HEK293T (cell line): ENCODE data around the gene ERBB4.

ENCODE experiments used
- CTCF ChIA-PET: fragments of 350-600 bp; formaldehyde crosslinking; extraction: SDS; loops from one replicate; lab custom pipeline; 2021; ENCODE audit warnings: antibody characterized with exemption, inconsistent platforms; lab: Yijun Ruan, JAX
- POLR2A ChIA-PET: fragments of 350-600 bp; formaldehyde crosslinking; extraction: SDS; loops from one replicate; lab custom pipeline; 2020; ENCODE audit warnings: antibody characterized with exemption, inconsistent platforms; lab: Yijun Ruan, JAX
- DNase-seq: peaks from one replicate; pipeline ENCODE4 v3.0.0; 2012; ENCODE audit warnings: mixed read lengths; ENCODE audit errors: extremely low spot score
- ARNT ChIP-seq: fragments of 450-650 bp; IDR thresholded peaks from 2 replicates; pipeline ENCODE4 v1.6.1; 2017; ENCODE audit warnings: mild to moderate bottlenecking
- BHLHE40 ChIP-seq: fragments of 450-650 bp; IDR thresholded peaks from 2 replicates; pipeline ENCODE4 v1.6.1; 2016; ENCODE audit warnings: mild to moderate bottlenecking, moderate library complexity, borderline replicate concordance
- CTBP1 ChIP-seq: fragments of 450-650 bp; IDR thresholded peaks from 2 replicates; pipeline ENCODE4 v1.6.1; 2016; ENCODE audit warnings: borderline replicate concordance
- ELF4 ChIP-seq: fragments of 450-650 bp; IDR thresholded peaks from 2 replicates; pipeline ENCODE4 v1.6.1; 2017; ENCODE audit warnings: antibody characterized with exemption
- FOXA1 ChIP-seq: fragments of 450-650 bp; IDR thresholded peaks from 2 replicates; pipeline ENCODE4 v1.6.1; 2016; ENCODE audit warnings: mild to moderate bottlenecking
- FOXK2 ChIP-seq: fragments of 450-650 bp; IDR thresholded peaks from 2 replicates; pipeline ENCODE4 v1.6.1; 2016; ENCODE audit warnings: mild to moderate bottlenecking
- FOXM1 ChIP-seq: fragments of 450-650 bp; IDR thresholded peaks from 2 replicates; pipeline ENCODE4 v1.6.1; 2017; ENCODE audit warnings: mild to moderate bottlenecking, borderline replicate concordance
- HDGF ChIP-seq: fragments of 450-650 bp; IDR thresholded peaks from 2 replicates; pipeline ENCODE4 v1.6.1; 2017; ENCODE audit warnings: antibody characterized with exemption, borderline replicate concordance
- L3MBTL2 ChIP-seq: fragments of 450-650 bp; conservative IDR thresholded peaks from 2 replicates; pipeline ENCODE4 v1.6.1; 2016; ENCODE audit warnings: mild to moderate bottlenecking
- LEF1 ChIP-seq: fragments of 450-650 bp; IDR thresholded peaks from 2 replicates; pipeline ENCODE4 v1.6.1; 2017; ENCODE audit warnings: mild to moderate bottlenecking, borderline replicate concordance
- NFRKB ChIP-seq: fragments of 450-650 bp; IDR thresholded peaks from 2 replicates; pipeline ENCODE4 v1.6.1; 2016; ENCODE audit warnings: mild to moderate bottlenecking, moderate library complexity
- SP1 ChIP-seq: fragments of 450-650 bp; IDR thresholded peaks from 2 replicates; pipeline ENCODE4 v1.6.1; 2017
- SUZ12 ChIP-seq: fragments of 450-650 bp; IDR thresholded peaks from 2 replicates; pipeline ENCODE4 v1.6.1; 2016; ENCODE audit warnings: mild to moderate bottlenecking
- TARDBP ChIP-seq: fragments of 450-650 bp; IDR thresholded peaks from 2 replicates; pipeline ENCODE4 v1.6.1; 2016
- ZNF384 ChIP-seq: fragments of 450-650 bp; IDR thresholded peaks from 2 replicates; pipeline ENCODE4 v1.6.1; 2016
- TF ChIP-seq, protein P1 (sequence below): fragments of 450-650 bp; IDR thresholded peaks from 2 replicates; pipeline ENCODE4 v1.6.1; 2016

The ERBB4 gene

GRCh38 chr2:212030709-212031108 is 507.9 kb downstream of the ERBB4 start:
- DNase-seq = no peak
- CTCF ChIA-PET = no interaction called here
- TF ChIP-seq HDGF (no peak), FOXM1 (no peak), SUZ12 (no peak), CTBP1 (no peak), FOXA1 (no peak), BHLHE40 (no peak), ARNT (no peak), NFRKB (no peak), ELF4 (no peak), SP1 (no peak), L3MBTL2 (no peak), LEF1 (no peak), TARDBP (no peak)
- TF ChIP-seq, protein P1, sequence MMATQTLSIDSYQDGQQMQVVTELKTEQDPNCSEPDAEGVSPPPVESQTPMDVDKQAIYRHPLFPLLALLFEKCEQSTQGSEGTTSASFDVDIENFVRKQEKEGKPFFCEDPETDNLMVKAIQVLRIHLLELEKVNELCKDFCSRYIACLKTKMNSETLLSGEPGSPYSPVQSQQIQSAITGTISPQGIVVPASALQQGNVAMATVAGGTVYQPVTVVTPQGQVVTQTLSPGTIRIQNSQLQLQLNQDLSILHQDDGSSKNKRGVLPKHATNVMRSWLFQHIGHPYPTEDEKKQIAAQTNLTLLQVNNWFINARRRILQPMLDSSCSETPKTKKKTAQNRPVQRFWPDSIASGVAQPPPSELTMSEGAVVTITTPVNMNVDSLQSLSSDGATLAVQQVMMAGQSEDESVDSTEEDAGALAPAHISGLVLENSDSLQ = no peak

GRCh38 chr2:212028798-212029394 is 509.7 kb downstream of the ERBB4 start:
- DNase-seq = no peak
- ChIA-PET CTCF (interaction anchor here (0.6 to 1.1 kb wide), 2 partner anchors 24 to 344 kb away, joined by 3 read pairs; no protein-coding TSS in a partner anchor), POLR2A (no interaction called here)
- TF ChIP-seq ZNF384 (no peak), SP1 (no peak), ELF4 (no peak), L3MBTL2 (no peak), HDGF (no peak), CTBP1 (no peak), FOXK2 (no peak), SUZ12 (no peak), LEF1 (no peak), FOXA1 (no peak), TARDBP (no peak)

More at GRCh38 chr2:212030709-212031108, 507.9 kb downstream of the ERBB4 start:
- POLR2A ChIA-PET = no interaction called here

GRCh38 chr2:212027681-212028628 is 510.6 kb downstream of the ERBB4 start:
- CTCF ChIA-PET = interaction anchor here (0.6 kb wide), 1 partner anchor 345 kb away, joined by 3 read pairs; no protein-coding TSS in a partner anchor
- POLR2A ChIA-PET = no interaction called here
- TF ChIP-seq HDGF = no peak
- no peak for TF ChIP-seq BHLHE40
- TF ChIP-seq NFRKB = no peak
- TF ChIP-seq ELF4 = no peak
- no peak for TF ChIP-seq SP1
- TF ChIP-seq SUZ12 = no peak
- TF ChIP-seq FOXK2 = no peak
- no peak for TF ChIP-seq CTBP1
- TF ChIP-seq ZNF384 = no peak
- TF ChIP-seq FOXM1 = no peak
- no peak for TF ChIP-seq L3MBTL2
- no peak for TF ChIP-seq ARNT
- no peak for TF ChIP-seq FOXA1
- TF ChIP-seq LEF1 = no peak
- TF ChIP-seq TARDBP = no peak

DNA sequence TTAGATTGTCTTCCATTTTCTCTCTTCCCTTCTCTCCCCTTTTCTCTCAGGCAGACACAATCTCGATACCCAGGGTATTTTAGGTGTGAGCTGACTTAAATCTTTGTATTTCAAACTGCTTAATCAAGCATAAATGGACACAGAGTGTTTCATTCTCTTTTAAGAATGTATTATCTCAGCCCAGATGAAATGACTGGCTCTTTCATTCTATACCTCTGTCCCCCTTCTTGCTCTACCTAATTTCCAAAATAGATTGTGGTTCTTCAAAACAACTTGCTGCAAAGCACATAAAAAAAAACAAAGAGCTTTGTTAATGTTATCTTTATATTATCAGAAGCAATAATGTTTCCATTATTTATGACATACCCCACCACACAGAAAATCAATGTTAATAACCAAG is 514.6 kb downstream of the ERBB4 start:
- no peak for TF ChIP-seq L3MBTL2
- ChIA-PET CTCF (no interaction called here), POLR2A (no interaction called here)
- no peak for DNase-seq

More at GRCh38 chr2:212027681-212028628, 510.6 kb downstream of the ERBB4 start:
- DNase-seq = no peak

DNA sequence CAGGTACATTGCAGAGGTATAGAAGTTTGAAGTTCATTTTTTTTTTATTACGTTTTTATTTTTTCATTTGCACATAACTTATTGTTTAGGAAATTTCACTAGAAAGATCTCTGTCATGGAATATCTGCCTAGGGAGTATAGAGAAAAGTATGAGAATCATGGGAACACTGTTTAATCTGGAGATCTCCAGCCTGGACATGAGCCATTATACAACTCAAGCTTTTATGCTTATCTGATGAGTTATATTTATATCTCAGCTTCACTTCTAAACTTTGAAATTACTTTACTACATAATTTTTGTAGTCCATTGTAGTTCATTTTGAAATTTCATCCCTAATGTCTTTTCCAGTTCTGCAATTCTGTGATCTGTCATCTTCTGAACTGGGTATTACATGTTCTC is 515.6 kb downstream of the ERBB4 start:
- TF ChIP-seq FOXM1 (no peak), L3MBTL2 (no peak), CTBP1 (no peak), SP1 (no peak), LEF1 (no peak), BHLHE40 (no peak), ARNT (no peak), FOXK2 (no peak), HDGF (no peak), ELF4 (no peak), SUZ12 (no peak), FOXA1 (no peak)
- TF ChIP-seq, protein P1 = no peak
- DNase-seq = no peak
- ChIA-PET CTCF (no interaction called here), POLR2A (no interaction called here)

DNA sequence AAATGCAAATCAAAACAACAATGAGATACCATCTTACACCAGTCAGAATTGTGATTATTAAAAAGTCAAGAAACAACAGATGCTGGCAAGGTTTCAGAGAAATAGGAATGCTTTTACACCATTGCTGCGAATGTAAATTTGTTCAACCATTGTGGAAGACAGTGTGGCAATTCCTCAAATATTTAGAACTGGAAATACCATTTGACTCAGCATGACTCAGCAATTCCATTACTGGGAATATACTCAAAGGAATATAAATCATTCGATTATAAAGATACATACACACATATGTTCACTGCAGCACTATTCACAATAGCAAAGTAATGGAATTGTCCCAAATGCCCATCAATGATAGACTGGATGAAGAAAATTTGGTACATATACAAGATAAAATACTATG is 516.7 kb downstream of the ERBB4 start:
- TF ChIP-seq HDGF = no peak
- TF ChIP-seq ARNT = no peak
- TF ChIP-seq LEF1 = no peak
- no peak for TF ChIP-seq SUZ12
- no peak for TF ChIP-seq SP1
- TF ChIP-seq, protein P1 = no peak
- no peak for TF ChIP-seq FOXA1
- no peak for TF ChIP-seq NFRKB
- no peak for TF ChIP-seq TARDBP
- no peak for TF ChIP-seq L3MBTL2
- no peak for TF ChIP-seq BHLHE40
- TF ChIP-seq FOXM1 = no peak
- POLR2A ChIA-PET = no interaction called here
- CTCF ChIA-PET = no interaction called here
- DNase-seq = no peak
